ENCODE measurements around the gene TNIP2. TPM values are rescaled to one million over a fixed set of nuclear protein-coding genes. Genes with fewer than 3 reads are reported as not detected.
A peak's percentile ranks its signal among the peaks of the same experiment; 100 is the strongest.

Gene TNIP2
- total RNA-seq, 2 experiments from 2014 or later, result 47.0 to 50.0 TPM

- ATAC-seq (ENCODE audit: low read depth), result no peak
- Mint-ChIP-seq H3K9me3 (no peaks in the 10 kb centered on the region), H3K36me3 (peaks cover 13% of the 10 kb centered on the region), H3K27me3 (no peaks in the 10 kb centered on the region), H3K4me3 (no peak overlapping the region), H3K4me1 (peaks cover 10% of the 10 kb centered on the region), H3K27ac (no peak overlapping the region)
- POLR2A ChIA-PET, result no interaction called here
- DNase-seq, result no peak
These were observed 30.8 kb downstream of the TNIP2 start for GRCh38 chr4:2725380-2725779.

- Mint-ChIP-seq H3K9me3 (no peaks in the 10 kb centered on the region), H3K27me3 (no peaks in the 10 kb centered on the region), H3K36me3 (peaks cover 15% of the 10 kb centered on the region), H3K4me1 (peaks cover 10% of the 10 kb centered on the region), H3K4me3 (no peak overlapping the region), H3K27ac (no peak overlapping the region)
- DNase-seq (peak; percentile 6), ATAC-seq (ENCODE audit: low read depth) (no peak)
- POLR2A ChIA-PET, result no interaction called here
These were observed 32.4 kb downstream of the TNIP2 start for GRCh38 chr4:2723751-2724150.

GRCh38 chr4:2722033-2722432, 34.1 kb downstream of the TNIP2 start:
- H3K36me3 Mint-ChIP-seq, result peaks cover 19% of the 10 kb centered on the region
- DNase-seq (no peak), ATAC-seq (ENCODE audit: low read depth) (no peak)
- H3K4me1 Mint-ChIP-seq, result peaks cover 10% of the 10 kb centered on the region
- H3K4me3 Mint-ChIP-seq, result no peak overlapping the region
- no peaks in the 10 kb centered on the region for H3K27me3 Mint-ChIP-seq
- H3K27ac Mint-ChIP-seq, result no peak overlapping the region
- POLR2A ChIA-PET, result interaction anchor here (0.6 kb wide), 1 partner anchor 15 kb away, joined by 3 read pairs; no protein-coding TSS in a partner anchor
- H3K9me3 Mint-ChIP-seq, result no peaks in the 10 kb centered on the region

- Mint-ChIP-seq H3K27ac (no peak overlapping the region), H3K9me3 (no peaks in the 10 kb centered on the region), H3K4me3 (no peak overlapping the region), H3K27me3 (no peaks in the 10 kb centered on the region), H3K4me1 (peaks cover 10% of the 10 kb centered on the region), H3K36me3 (peaks cover 19% of the 10 kb centered on the region)
- no peak for ATAC-seq (ENCODE audit: low read depth)
- peak; percentile 17 for DNase-seq
- POLR2A ChIA-PET, result interaction anchor here (0.6 to 1.0 kb wide), 2 partner anchors 15 to 184 kb away, joined by 3 read pairs; no protein-coding TSS in a partner anchor
These were observed 34.5 kb downstream of the TNIP2 start for GRCh38 chr4:2721586-2721985.

GRCh38 chr4:2716236-2716635, 39.9 kb downstream of the TNIP2 start:
- H3K9me3 Mint-ChIP-seq, result no peaks in the 10 kb centered on the region
- peaks cover 15% of the 10 kb centered on the region for H3K4me1 Mint-ChIP-seq
- peak; percentile 2 for DNase-seq
- peaks cover 26% of the 10 kb centered on the region for H3K36me3 Mint-ChIP-seq
- no peaks in the 10 kb centered on the region for H3K27me3 Mint-ChIP-seq
- POLR2A ChIA-PET, result no interaction called here
- no peak for ATAC-seq (ENCODE audit: low read depth)
- H3K27ac Mint-ChIP-seq, result no peak overlapping the region
- H3K4me3 Mint-ChIP-seq, result no peak overlapping the region

GRCh38 chr4:2715426-2715825, 40.7 kb downstream of the TNIP2 start:
- ATAC-seq (ENCODE audit: low read depth) (no peak), DNase-seq (peak; percentile 2)
- Mint-ChIP-seq H3K36me3 (peaks cover 23% of the 10 kb centered on the region), H3K9me3 (no peaks in the 10 kb centered on the region), H3K4me1 (peaks cover 13% of the 10 kb centered on the region), H3K27ac (no peak overlapping the region), H3K27me3 (no peaks in the 10 kb centered on the region), H3K4me3 (no peak overlapping the region)
- POLR2A ChIA-PET, result no interaction called here

GRCh38 chr4:2714918-2715317, 41.2 kb downstream of the TNIP2 start:
- Mint-ChIP-seq H3K9me3 (no peaks in the 10 kb centered on the region), H3K4me1 (peaks cover 13% of the 10 kb centered on the region), H3K27me3 (no peaks in the 10 kb centered on the region), H3K27ac (no peak overlapping the region), H3K36me3 (peaks cover 21% of the 10 kb centered on the region), H3K4me3 (no peak overlapping the region)
- ATAC-seq (ENCODE audit: low read depth) (no peak), DNase-seq (no peak)
- POLR2A ChIA-PET, result no interaction called here

- H3K36me3 Mint-ChIP-seq, result peaks cover 21% of the 10 kb centered on the region
- H3K4me1 Mint-ChIP-seq, result peaks cover 13% of the 10 kb centered on the region
- ATAC-seq (ENCODE audit: low read depth), result peak; percentile 94
- no peaks in the 10 kb centered on the region for H3K27me3 Mint-ChIP-seq
- peak; percentile 27 for DNase-seq
- no peaks in the 10 kb centered on the region for H3K9me3 Mint-ChIP-seq
- POLR2A ChIA-PET, result no interaction called here
- peak overlapping the region; percentile 54 for H3K27ac Mint-ChIP-seq
- H3K4me3 Mint-ChIP-seq, result peak overlapping the region; percentile 13
These were observed 41.9 kb downstream of the TNIP2 start for GRCh38 chr4:2714061-2714770.

GRCh38 chr4:2713337-2713736, 42.8 kb downstream of the TNIP2 start:
- POLR2A ChIA-PET, result no interaction called here
- ATAC-seq (ENCODE audit: low read depth), result no peak

GRCh38 chr4:2712261-2712842, 43.8 kb downstream of the TNIP2 start:
- Mint-ChIP-seq H3K9me3 (no peaks in the 10 kb centered on the region), H3K27ac (peak overlapping the region; percentile 0), H3K4me3 (no peak overlapping the region), H3K27me3 (no peaks in the 10 kb centered on the region), H3K36me3 (peaks cover 14% of the 10 kb centered on the region), H3K4me1 (peaks cover 13% of the 10 kb centered on the region)
- ATAC-seq (ENCODE audit: low read depth), result no peak
- no peak for DNase-seq
- POLR2A ChIA-PET, result no interaction called here

More at GRCh38 chr4:2713337-2713736, 42.8 kb downstream of the TNIP2 start:
- Mint-ChIP-seq H3K27me3 (no peaks in the 10 kb centered on the region), H3K9me3 (no peaks in the 10 kb centered on the region), H3K4me3 (peak overlapping the region; percentile 13), H3K4me1 (peaks cover 13% of the 10 kb centered on the region), H3K27ac (no peak overlapping the region), H3K36me3 (peaks cover 18% of the 10 kb centered on the region)
- peak; percentile 16 for DNase-seq

- peaks cover 27% of the 10 kb centered on the region for H3K36me3 Mint-ChIP-seq
- ATAC-seq (ENCODE audit: low read depth), result no peak
- no peaks in the 10 kb centered on the region for H3K4me1 Mint-ChIP-seq
- DNase-seq, result no peak
- POLR2A ChIA-PET, result no interaction called here
- no peaks in the 10 kb centered on the region for H3K9me3 Mint-ChIP-seq
- no peak overlapping the region for H3K4me3 Mint-ChIP-seq
- H3K27me3 Mint-ChIP-seq, result no peaks in the 10 kb centered on the region
- H3K27ac Mint-ChIP-seq, result no peak overlapping the region
These were observed 53.4 kb downstream of the TNIP2 start for GRCh38 chr4:2702770-2703169.

GRCh38 chr4:2702361-2702760, 53.8 kb downstream of the TNIP2 start:
- no peak for DNase-seq
- POLR2A ChIA-PET, result no interaction called here
- Mint-ChIP-seq H3K4me1 (no peaks in the 10 kb centered on the region), H3K36me3 (peaks cover 27% of the 10 kb centered on the region), H3K27ac (no peak overlapping the region), H3K4me3 (no peak overlapping the region), H3K27me3 (no peaks in the 10 kb centered on the region), H3K9me3 (no peaks in the 10 kb centered on the region)
- ATAC-seq (ENCODE audit: low read depth), result no peak

GRCh38 chr4:2700031-2700430, 56.1 kb downstream of the TNIP2 start:
- POLR2A ChIA-PET, result no interaction called here
- Mint-ChIP-seq H3K9me3 (no peaks in the 10 kb centered on the region), H3K4me3 (no peak overlapping the region), H3K27ac (no peak overlapping the region), H3K4me1 (no peaks in the 10 kb centered on the region), H3K36me3 (peaks cover 23% of the 10 kb centered on the region), H3K27me3 (no peaks in the 10 kb centered on the region)
- ATAC-seq (ENCODE audit: low read depth) (no peak), DNase-seq (no peak)

GRCh38 chr4:2699534-2699933, 56.6 kb downstream of the TNIP2 start:
- Mint-ChIP-seq H3K36me3 (peaks cover 27% of the 10 kb centered on the region), H3K9me3 (no peaks in the 10 kb centered on the region), H3K4me1 (no peaks in the 10 kb centered on the region), H3K27me3 (no peaks in the 10 kb centered on the region), H3K4me3 (no peak overlapping the region), H3K27ac (no peak overlapping the region)
- no peak for DNase-seq
- POLR2A ChIA-PET, result no interaction called here
- ATAC-seq (ENCODE audit: low read depth), result no peak

Data from activated naive CD8-positive, alpha-beta T cell treated with anti-CD3 and anti-CD28 coated beads, Interleukin-2, amount 10 ng/mL, durations not matched to agents 7 days and 5 days (primary cell).